HG03469 (cell line): ENCODE measurements around the gene PLPP4.

ENCODE experiments used
- ATAC-seq: cut with Tn5 transposase; IDR thresholded peaks from one replicate; pipeline ENCODE4 v1.9.1; 2021; ENCODE audit warnings: mild to moderate bottlenecking, moderate library complexity, moderate number of reproducible peaks; ENCODE audit not compliant: unreplicated experiment

Gene PLPP4

GRCh38 chr10:120571266-120571665, 114.2 kb downstream of the PLPP4 start:
- no peak for ATAC-seq

- ATAC-seq: no peak
Measured at GRCh38 chr10:120572307-120572706, 115.3 kb downstream of the PLPP4 start.

GRCh38 chr10:120573355-120573754, 116.3 kb downstream of the PLPP4 start:
- ATAC-seq: no peak

- no peak for ATAC-seq
Measured at GRCh38 chr10:120574981-120575380, 118.0 kb downstream of the PLPP4 start.

- ATAC-seq: no peak
Measured at GRCh38 chr10:120575411-120575810, 118.4 kb downstream of the PLPP4 start.

GRCh38 chr10:120578134-120578533, 121.1 kb downstream of the PLPP4 start:
- ATAC-seq: no peak

- ATAC-seq: no peak
Measured at GRCh38 chr10:120578890-120579289, 121.9 kb downstream of the PLPP4 start.

- ATAC-seq: no peak
Measured at GRCh38 chr10:120580918-120581895, 124.2 kb downstream of the PLPP4 start.

- ATAC-seq: no peak
Measured at GRCh38 chr10:120582753-120583152, 125.7 kb downstream of the PLPP4 start.

GRCh38 chr10:120583424-120584108, 126.5 kb downstream of the PLPP4 start:
- ATAC-seq: no peak

GRCh38 chr10:120584786-120585185, 127.8 kb downstream of the PLPP4 start:
- ATAC-seq: no peak

GRCh38 chr10:120586471-120586872, 129.4 kb downstream of the PLPP4 start:
- ATAC-seq: no peak

GRCh38 chr10:120587061-120587460, 130.0 kb downstream of the PLPP4 start:
- ATAC-seq: no peak

- no peak for ATAC-seq
Measured at GRCh38 chr10:120588311-120588710, 131.3 kb downstream of the PLPP4 start.

GRCh38 chr10:120593693-120594092, 136.7 kb downstream of the PLPP4 start:
- no peak for ATAC-seq

GRCh38 chr10:120597902-120598301, 140.9 kb downstream of the PLPP4 start:
- no peak for ATAC-seq

GRCh38 chr10:120598386-120598785, 141.4 kb downstream of the PLPP4 start:
- no peak for ATAC-seq

GRCh38 chr10:120599200-120599724, 142.2 kb downstream of the PLPP4 start:
- ATAC-seq: no peak

GRCh38 chr10:120600871-120601649, 144.0 kb downstream of the PLPP4 start:
- ATAC-seq: no peak

GRCh38 chr10:120601999-120602398, 145.0 kb downstream of the PLPP4 start:
- ATAC-seq: no peak

GRCh38 chr10:120605410-120605809, 148.4 kb downstream of the PLPP4 start:
- ATAC-seq: no peak
